ENCODE results near the gene HIVEP3. TPM values are rescaled to one million over a fixed set of nuclear protein-coding genes. Genes with fewer than 3 reads are reported as not detected.

Gene HIVEP3
- total RNA-seq, 1 donor from 2014 or later: 0.37 TPM

GRCh38 chr1:41780916-41781315, 137.8 kb downstream of the HIVEP3 start:
- Histone ChIP-seq H3K27ac (no peak overlapping the region), H3K27me3 (no peaks in the 10 kb centered on the region), H3K79me2 (ENCODE audit: low read depth) (no peaks in the 10 kb centered on the region), H3K4me3 (no peak overlapping the region), H3F3A (ENCODE audit: low read depth) (no peaks in the 10 kb centered on the region), H4K20me1 (ENCODE audit: low read depth) (no peaks in the 10 kb centered on the region), H3K36me3 (no peaks in the 10 kb centered on the region), H3K4me1 (peaks cover 6% of the 10 kb centered on the region), H2AFZ (replicated peaks) (no peak overlapping the region), H3K9ac (no peak overlapping the region), H3K9me3 (ENCODE audit: low read depth) (no peaks in the 10 kb centered on the region), H3K4me2 (no peak overlapping the region)
- Mint-ChIP-seq H3K27me3 (ENCODE audit: insufficient read depth, low read depth) (peaks cover 6% of the 10 kb centered on the region), H3K36me3 (no peaks in the 10 kb centered on the region), H3K4me3 (no peak overlapping the region), H3K27ac (no peak overlapping the region), H3K4me1 (peaks cover 18% of the 10 kb centered on the region), H3K9me3 (no peaks in the 10 kb centered on the region)
- TF ChIP-seq, protein P1, sequence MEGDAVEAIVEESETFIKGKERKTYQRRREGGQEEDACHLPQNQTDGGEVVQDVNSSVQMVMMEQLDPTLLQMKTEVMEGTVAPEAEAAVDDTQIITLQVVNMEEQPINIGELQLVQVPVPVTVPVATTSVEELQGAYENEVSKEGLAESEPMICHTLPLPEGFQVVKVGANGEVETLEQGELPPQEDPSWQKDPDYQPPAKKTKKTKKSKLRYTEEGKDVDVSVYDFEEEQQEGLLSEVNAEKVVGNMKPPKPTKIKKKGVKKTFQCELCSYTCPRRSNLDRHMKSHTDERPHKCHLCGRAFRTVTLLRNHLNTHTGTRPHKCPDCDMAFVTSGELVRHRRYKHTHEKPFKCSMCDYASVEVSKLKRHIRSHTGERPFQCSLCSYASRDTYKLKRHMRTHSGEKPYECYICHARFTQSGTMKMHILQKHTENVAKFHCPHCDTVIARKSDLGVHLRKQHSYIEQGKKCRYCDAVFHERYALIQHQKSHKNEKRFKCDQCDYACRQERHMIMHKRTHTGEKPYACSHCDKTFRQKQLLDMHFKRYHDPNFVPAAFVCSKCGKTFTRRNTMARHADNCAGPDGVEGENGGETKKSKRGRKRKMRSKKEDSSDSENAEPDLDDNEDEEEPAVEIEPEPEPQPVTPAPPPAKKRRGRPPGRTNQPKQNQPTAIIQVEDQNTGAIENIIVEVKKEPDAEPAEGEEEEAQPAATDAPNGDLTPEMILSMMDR (IDR thresholded peaks at IDR 0.05): no peak
- no peak for TF ChIP-seq EZH2 (IDR thresholded peaks at IDR 0.05)
- no peak for TF ChIP-seq EZH2phosphoT487 (IDR thresholded peaks at IDR 0.05)
- no peak for DNase-seq (ENCODE audit: low spot score)

- Histone ChIP-seq H3K27ac (no peak overlapping the region), H3K4me2 (no peak overlapping the region), H3K79me2 (ENCODE audit: low read depth) (no peaks in the 10 kb centered on the region), H4K20me1 (ENCODE audit: low read depth) (no peaks in the 10 kb centered on the region), H3K4me3 (no peak overlapping the region), H3K9ac (no peak overlapping the region), H3K36me3 (no peaks in the 10 kb centered on the region), H3F3A (ENCODE audit: low read depth) (no peaks in the 10 kb centered on the region), H3K27me3 (no peaks in the 10 kb centered on the region), H3K9me3 (ENCODE audit: low read depth) (no peaks in the 10 kb centered on the region), H2AFZ (replicated peaks) (no peak overlapping the region), H3K4me1 (peaks cover 6% of the 10 kb centered on the region)
- Mint-ChIP-seq H3K4me3 (no peak overlapping the region), H3K4me1 (peaks cover 18% of the 10 kb centered on the region), H3K36me3 (no peaks in the 10 kb centered on the region), H3K27ac (no peak overlapping the region), H3K27me3 (ENCODE audit: insufficient read depth, low read depth) (peaks cover 6% of the 10 kb centered on the region), H3K9me3 (no peaks in the 10 kb centered on the region)
- DNase-seq (ENCODE audit: low spot score): no peak
- TF ChIP-seq EZH2 (IDR thresholded peaks at IDR 0.05) (no peak), EZH2phosphoT487 (IDR thresholded peaks at IDR 0.05) (no peak)
- TF ChIP-seq, protein P1 (IDR thresholded peaks at IDR 0.05): no peak
Measured at GRCh38 chr1:41780322-41780721, 138.4 kb downstream of the HIVEP3 start.

GRCh38 chr1:41779360-41779759, 139.4 kb downstream of the HIVEP3 start:
- no peak for DNase-seq (ENCODE audit: low spot score)
- no peaks in the 10 kb centered on the region for H4K20me1 ChIP-seq (ENCODE audit: low read depth)
- H3K27me3 Mint-ChIP-seq (ENCODE audit: insufficient read depth, low read depth): peaks cover 6% of the 10 kb centered on the region
- H3K27ac Mint-ChIP-seq: no peak overlapping the region
- no peak overlapping the region for H3K4me2 ChIP-seq
- H3K27me3 ChIP-seq: no peaks in the 10 kb centered on the region
- H3K4me1 Mint-ChIP-seq: peaks cover 18% of the 10 kb centered on the region
- H3K9me3 Mint-ChIP-seq: no peaks in the 10 kb centered on the region
- peak overlapping the region; percentile 61 for H3K4me3 Mint-ChIP-seq
- no peak overlapping the region for H2AFZ ChIP-seq (replicated peaks)
- H3K4me1 ChIP-seq: peaks cover 6% of the 10 kb centered on the region
- H3K36me3 Mint-ChIP-seq: no peaks in the 10 kb centered on the region
- no peaks in the 10 kb centered on the region for H3K79me2 ChIP-seq (ENCODE audit: low read depth)
- no peaks in the 10 kb centered on the region for H3K36me3 ChIP-seq
- H3K9me3 ChIP-seq (ENCODE audit: low read depth): no peaks in the 10 kb centered on the region
- H3F3A ChIP-seq (ENCODE audit: low read depth): no peaks in the 10 kb centered on the region
- H3K9ac ChIP-seq: no peak overlapping the region
- no peak overlapping the region for H3K27ac ChIP-seq
- no peak for TF ChIP-seq EZH2 (IDR thresholded peaks at IDR 0.05)
- TF ChIP-seq, protein P1 (IDR thresholded peaks at IDR 0.05): peak; percentile 22
- no peak overlapping the region for H3K4me3 ChIP-seq
